Calu3 (cell line): ENCODE results near the gene ASRGL1. TPM values are rescaled to one million over a fixed set of nuclear protein-coding genes. Genes with fewer than 3 reads are reported as not detected.

ENCODE experiments used
- BruUV-seq: library from RNA; stranded (reverse); fragments of 400-500 nt; replicated peaks from 2 replicates; lab custom pipeline; 2021; lab: Mats Ljungman, UMichigan
- CTCF ChIA-PET: fragments of 300-600 bp; sonication (Branson Sonifier 250); formaldehyde crosslinking; loops from one replicate; lab custom pipeline; 2022; ENCODE audit warnings: antibody characterized with exemption; lab: Charles Lee
- DNase-seq: peaks from one replicate; pipeline ENCODE4 v3.0.0; 2022
- H3K27ac Mint-ChIP-seq: one replicate; pipeline ENCODE4 v1.8.0; 2022; ENCODE audit warnings: mixed read lengths; ENCODE audit not compliant: unreplicated experiment
- H3K27me3 Mint-ChIP-seq: one replicate; pipeline ENCODE4 v1.8.0; 2022; ENCODE audit warnings: mixed read lengths; ENCODE audit not compliant: unreplicated experiment
- H3K36me3 Mint-ChIP-seq: one replicate; pipeline ENCODE4 v1.8.0; 2022; ENCODE audit warnings: mild to moderate bottlenecking, moderate library complexity, mixed read lengths; ENCODE audit not compliant: insufficient read depth, unreplicated experiment
- H3K4me1 Mint-ChIP-seq: one replicate; pipeline ENCODE4 v1.8.0; 2022; ENCODE audit warnings: mild to moderate bottlenecking, low read depth, mixed read lengths; ENCODE audit not compliant: unreplicated experiment
- H3K4me3 Mint-ChIP-seq: one replicate; pipeline ENCODE4 v1.8.0; 2022; ENCODE audit warnings: mild to moderate bottlenecking, low read depth, moderate library complexity, mixed read lengths; ENCODE audit not compliant: unreplicated experiment
- H3K9me3 Mint-ChIP-seq: one replicate; pipeline ENCODE4 v1.8.0; 2022; ENCODE audit warnings: low read depth, mixed read lengths; ENCODE audit not compliant: unreplicated experiment
- intact Hi-C: fragments of 100-400 bp; cut with micrococcal nuclease; formaldehyde crosslinking; loops from one replicate; pipeline ENCODE4 v1.10.0; 2022; ENCODE audit not compliant: unreplicated experiment
- total RNA-seq: library from RNA; stranded (reverse); gene quantifications from 2 replicates; pipeline ENCODE4 v1.2.3, GENCODE V29; 2022
- TF ChIP-seq, protein P1 (sequence below): fragments of 200-600 bp; IDR thresholded peaks from one replicate; pipeline ENCODE4 v1.8.0; 2022; ENCODE audit warnings: antibody characterized with exemption; ENCODE audit not compliant: unreplicated experiment

ASRGL1 gene
- total RNA-seq, 1 experiment from 2014 or later: 30.3 TPM

DNA sequence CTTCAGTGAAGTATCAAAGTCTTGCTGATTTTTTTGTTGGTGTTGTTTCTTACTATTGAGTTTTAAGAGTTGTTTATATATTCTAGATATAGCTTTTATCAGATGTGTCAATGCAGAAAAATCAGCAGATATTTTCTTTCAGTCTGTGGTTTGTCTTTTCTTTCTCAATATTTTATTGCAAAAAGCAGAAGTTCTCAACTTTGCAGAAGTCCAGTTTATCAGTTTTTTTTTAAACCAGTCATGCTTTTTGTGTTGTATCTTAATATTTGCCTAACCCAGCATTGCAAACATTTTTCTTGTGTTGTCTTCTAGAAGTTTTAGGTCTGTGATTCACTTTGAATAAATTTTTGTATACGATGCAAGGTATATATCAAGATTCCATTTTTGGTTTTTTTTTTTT is 7.0 kb downstream of the ASRGL1 start:
- TF ChIP-seq, protein P1, sequence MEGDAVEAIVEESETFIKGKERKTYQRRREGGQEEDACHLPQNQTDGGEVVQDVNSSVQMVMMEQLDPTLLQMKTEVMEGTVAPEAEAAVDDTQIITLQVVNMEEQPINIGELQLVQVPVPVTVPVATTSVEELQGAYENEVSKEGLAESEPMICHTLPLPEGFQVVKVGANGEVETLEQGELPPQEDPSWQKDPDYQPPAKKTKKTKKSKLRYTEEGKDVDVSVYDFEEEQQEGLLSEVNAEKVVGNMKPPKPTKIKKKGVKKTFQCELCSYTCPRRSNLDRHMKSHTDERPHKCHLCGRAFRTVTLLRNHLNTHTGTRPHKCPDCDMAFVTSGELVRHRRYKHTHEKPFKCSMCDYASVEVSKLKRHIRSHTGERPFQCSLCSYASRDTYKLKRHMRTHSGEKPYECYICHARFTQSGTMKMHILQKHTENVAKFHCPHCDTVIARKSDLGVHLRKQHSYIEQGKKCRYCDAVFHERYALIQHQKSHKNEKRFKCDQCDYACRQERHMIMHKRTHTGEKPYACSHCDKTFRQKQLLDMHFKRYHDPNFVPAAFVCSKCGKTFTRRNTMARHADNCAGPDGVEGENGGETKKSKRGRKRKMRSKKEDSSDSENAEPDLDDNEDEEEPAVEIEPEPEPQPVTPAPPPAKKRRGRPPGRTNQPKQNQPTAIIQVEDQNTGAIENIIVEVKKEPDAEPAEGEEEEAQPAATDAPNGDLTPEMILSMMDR: no peak
- no peaks in the 10 kb centered on the region for H3K36me3 Mint-ChIP-seq
- BruUV-seq: no TSS peak
- H3K4me1 Mint-ChIP-seq: peaks cover 15% of the 10 kb centered on the region
- H3K4me3 Mint-ChIP-seq: no peak overlapping the region
- intact Hi-C loops: loop anchor here (5.0 kb wide), 1 partner anchor 33 kb away; no protein-coding TSS in a partner anchor
- H3K9me3 Mint-ChIP-seq: no peaks in the 10 kb centered on the region
- no peak for DNase-seq
- no peaks in the 10 kb centered on the region for H3K27me3 Mint-ChIP-seq
- H3K27ac Mint-ChIP-seq: no peak overlapping the region
- CTCF ChIA-PET: interaction anchor here (0.7 kb wide), 1 partner anchor 831 kb away, joined by 4 read pairs; no protein-coding TSS in a partner anchor

DNA sequence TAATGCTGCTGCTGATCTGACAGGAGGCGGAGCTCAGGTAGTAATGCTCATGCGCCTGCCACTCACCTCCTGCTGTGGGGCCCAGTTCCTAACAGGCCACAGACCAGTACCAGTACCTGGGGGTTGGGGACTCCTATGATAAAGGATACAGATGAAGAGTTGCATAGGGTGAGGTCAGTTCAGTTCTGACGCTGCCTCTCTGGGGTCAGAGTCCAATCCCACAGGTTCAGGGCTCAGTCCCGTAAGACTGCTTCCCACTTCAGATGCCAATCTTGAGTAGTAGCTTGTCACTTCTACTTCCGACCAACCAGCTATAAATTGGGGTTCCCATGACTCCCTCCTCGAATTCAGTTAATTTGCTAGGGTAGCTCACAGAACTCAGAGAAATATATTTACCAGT is 8.6 kb downstream of the ASRGL1 start:
- no TSS peak for BruUV-seq
- TF ChIP-seq, protein P1: no peak
- Mint-ChIP-seq H3K27me3 (no peaks in the 10 kb centered on the region), H3K27ac (no peak overlapping the region), H3K36me3 (no peaks in the 10 kb centered on the region), H3K4me3 (no peak overlapping the region), H3K4me1 (no peaks in the 10 kb centered on the region), H3K9me3 (no peaks in the 10 kb centered on the region)
- no peak for DNase-seq
- intact Hi-C loops: no loop called here
- CTCF ChIA-PET: interaction anchor here (0.6 kb wide), 2 partner anchors 143 to 295 kb away, joined by 3 read pairs; no protein-coding TSS in a partner anchor

DNA sequence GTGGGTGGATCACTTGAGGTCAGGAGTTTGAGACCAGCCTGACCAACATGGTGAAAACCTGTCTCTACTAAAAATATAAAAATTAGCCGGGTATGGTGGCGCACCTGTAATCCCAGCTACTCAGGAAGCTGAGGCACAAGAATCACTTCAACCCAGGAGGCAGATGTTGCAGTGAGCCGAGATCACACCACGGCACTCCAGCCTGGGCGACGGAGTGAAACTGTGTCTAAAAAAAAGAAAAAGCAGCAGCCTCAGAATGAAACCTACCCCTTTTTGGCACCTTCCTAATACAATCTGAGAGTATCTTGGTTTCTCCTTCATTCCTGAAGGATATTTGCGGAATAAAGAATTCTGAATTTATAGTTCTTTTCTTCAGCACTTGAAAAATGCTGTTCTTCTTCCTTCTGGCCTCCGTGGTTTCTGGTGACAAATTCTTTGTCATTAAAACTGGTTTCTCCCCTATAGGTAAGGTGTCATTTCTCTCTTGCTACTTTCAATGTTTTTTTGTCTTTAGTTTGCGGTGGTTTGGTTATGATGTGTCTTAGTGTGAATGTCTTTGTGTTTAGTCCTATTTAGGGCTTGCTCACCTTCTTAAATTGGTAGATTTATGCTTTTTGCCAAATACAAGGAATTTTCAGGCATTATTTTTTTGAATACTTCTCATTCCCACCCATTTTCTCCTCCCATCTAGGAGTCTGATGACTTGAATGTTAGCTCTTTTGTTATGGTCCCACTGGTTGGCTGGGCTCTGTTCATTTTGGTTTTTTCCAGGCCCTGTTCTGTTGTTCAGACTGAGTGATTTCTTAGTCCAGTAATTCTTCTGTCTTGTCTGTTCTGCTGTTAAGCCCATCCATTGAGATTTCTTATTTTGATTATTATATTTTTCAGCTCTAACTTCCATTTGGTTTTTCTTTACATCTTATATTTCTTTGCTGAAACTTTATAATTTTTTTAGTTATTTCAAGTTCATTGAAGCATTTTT is 15.4 kb downstream of the ASRGL1 start:
- Mint-ChIP-seq H3K4me3 (no peak overlapping the region), H3K27ac (no peak overlapping the region), H3K9me3 (no peaks in the 10 kb centered on the region), H3K36me3 (no peaks in the 10 kb centered on the region), H3K4me1 (peaks cover 17% of the 10 kb centered on the region), H3K27me3 (no peaks in the 10 kb centered on the region)
- intact Hi-C loops: no loop called here
- CTCF ChIA-PET: interaction anchor here (1.5 kb wide), 1 partner anchor 12 kb away, joined by 3 read pairs; no protein-coding TSS in a partner anchor
- TF ChIP-seq, protein P1: no peak
- no peak for DNase-seq
- BruUV-seq: no TSS peak

DNA sequence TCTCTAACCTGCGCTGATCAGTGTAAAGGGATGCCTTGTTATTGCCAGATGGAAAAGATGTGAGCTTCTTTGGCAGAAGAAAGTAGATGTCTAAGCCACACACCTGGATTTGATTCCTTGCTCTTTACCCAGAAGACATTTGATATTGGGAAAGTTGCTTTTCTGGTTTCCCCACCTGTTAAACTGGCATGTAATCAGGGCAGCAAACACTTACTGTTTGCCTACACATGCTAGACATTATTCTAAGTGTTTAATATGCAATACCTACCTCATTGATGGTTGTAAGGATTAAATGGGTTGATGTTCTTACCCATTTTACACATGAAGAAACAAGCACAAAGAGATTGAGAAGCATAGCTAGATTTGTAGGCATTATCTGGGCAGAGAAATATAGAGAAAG is 16.6 kb downstream of the ASRGL1 start:
- Mint-ChIP-seq H3K27me3 (no peaks in the 10 kb centered on the region), H3K27ac (no peak overlapping the region), H3K9me3 (no peaks in the 10 kb centered on the region), H3K36me3 (no peaks in the 10 kb centered on the region), H3K4me3 (no peak overlapping the region), H3K4me1 (peaks cover 17% of the 10 kb centered on the region)
- intact Hi-C loops: no loop called here
- no TSS peak for BruUV-seq
- TF ChIP-seq, protein P1: no peak
- CTCF ChIA-PET: interaction anchor here (1.5 kb wide), 1 partner anchor 14 kb away, joined by 3 read pairs; no protein-coding TSS in a partner anchor
- DNase-seq: peak; percentile 32
